Natural killer cell (primary cell): ENCODE results near the gene SOX10. TPM values are rescaled to one million over a fixed set of nuclear protein-coding genes. Genes with fewer than 3 reads are reported as not detected.

Experiments
- ATAC-seq, 3 donors: fragments of 150-1000 bp in 2 of 3; fragments of 200-7000 bp in 1 of 3; cut with Tn5 transposase; 1 replicate in 1 of 3; 2 replicates in 2 of 3; pipeline ENCODE4 v1.10.0; 2021; ENCODE audit warnings: mild to moderate bottlenecking in 2 of 3, moderate library complexity in 2 of 3
- DNase-seq, 2 donors: peaks; one replicate each; pipeline versions ENCODE4 v3.0.0 to v3.0.0-alpha.2; 2013 to 2021; ENCODE audit warnings: mixed read lengths in 1 of 2
- H3K27ac ChIP-seq: one replicate; pipeline ENCODE4 v1.5.1; 2013; ENCODE audit warnings: mild to moderate bottlenecking, low read length
- H3K27me3 ChIP-seq: one replicate; pipeline ENCODE4 v1.6.1; 2013; ENCODE audit warnings: low read length; ENCODE audit not compliant: control insufficient read depth, insufficient read depth
- H3K36me3 ChIP-seq: one replicate; pipeline ENCODE4 v1.6.1; 2013; ENCODE audit warnings: low read length; ENCODE audit not compliant: control insufficient read depth, insufficient read depth
- H3K4me1 ChIP-seq: one replicate; pipeline ENCODE4 v1.6.1; 2013; ENCODE audit warnings: low read length; ENCODE audit not compliant: control insufficient read depth, insufficient read depth
- H3K4me3 ChIP-seq: one replicate; pipeline ENCODE4 v1.5.1; 2013; ENCODE audit warnings: low read length
- H3K9me3 ChIP-seq: one replicate; pipeline ENCODE4 v1.6.1; 2013; ENCODE audit warnings: low read length; ENCODE audit not compliant: control insufficient read depth, insufficient read depth
- H3K27ac Mint-ChIP-seq, 2 donors: one replicate each; pipeline ENCODE4 v1.8.0; 2022; ENCODE audit warnings: mild to moderate bottlenecking in 2 of 2, mixed read lengths in 2 of 2, moderate library complexity in 1 of 2
- H3K27me3 Mint-ChIP-seq, 2 donors: one replicate each; pipeline ENCODE4 v1.8.0; 2022; ENCODE audit warnings: low read depth in 2 of 2, mixed read lengths in 2 of 2
- H3K36me3 Mint-ChIP-seq: one replicate; pipeline ENCODE4 v1.8.0; 2022; ENCODE audit warnings: mixed read lengths
- H3K4me1 Mint-ChIP-seq, 2 donors: one replicate each; pipeline ENCODE4 v1.8.0; 2022; ENCODE audit warnings: mixed read lengths in 2 of 2
- H3K4me3 Mint-ChIP-seq: one replicate; pipeline ENCODE4 v1.8.0; 2022; ENCODE audit warnings: mild to moderate bottlenecking, moderate library complexity, mixed read lengths
- H3K9me3 Mint-ChIP-seq, 2 donors: one replicate each; pipeline ENCODE4 v1.8.0; 2022; ENCODE audit warnings: mixed read lengths in 2 of 2
- WGBS: methylation state at CpG from one replicate; pipeline ENCODE4 v1.1.7; 2013; ENCODE audit warnings: missing lambda C conversion rate; ENCODE audit not compliant: insufficient coverage; 5-methylcytosine and 5-hydroxymethylcytosine counted together
- intact Hi-C: fragments of 100-400 bp; cut with micrococcal nuclease; formaldehyde crosslinking; loops from one replicate; pipeline ENCODE4 v1.14.2; 2022
- total RNA-seq, 4 donors: library from RNA; stranded (reverse); fragments of 120-200 nt in 1 of 4; gene quantifications; one replicate each; pipeline versions ENCODE4 v1.2.3 to v1.2.4, GENCODE V29; 2013 to 2022
- TF ChIP-seq, protein P1 (sequence below): fragments of 200-600 bp; IDR thresholded peaks from one replicate; pipeline ENCODE4 v1.8.0; 2022; ENCODE audit warnings: antibody characterized with exemption

Gene SOX10
- total RNA-seq, 3 donors from 2014 or later (not counting 1 experiment from before 2014, with no cell fraction given), result not detected

DNA sequence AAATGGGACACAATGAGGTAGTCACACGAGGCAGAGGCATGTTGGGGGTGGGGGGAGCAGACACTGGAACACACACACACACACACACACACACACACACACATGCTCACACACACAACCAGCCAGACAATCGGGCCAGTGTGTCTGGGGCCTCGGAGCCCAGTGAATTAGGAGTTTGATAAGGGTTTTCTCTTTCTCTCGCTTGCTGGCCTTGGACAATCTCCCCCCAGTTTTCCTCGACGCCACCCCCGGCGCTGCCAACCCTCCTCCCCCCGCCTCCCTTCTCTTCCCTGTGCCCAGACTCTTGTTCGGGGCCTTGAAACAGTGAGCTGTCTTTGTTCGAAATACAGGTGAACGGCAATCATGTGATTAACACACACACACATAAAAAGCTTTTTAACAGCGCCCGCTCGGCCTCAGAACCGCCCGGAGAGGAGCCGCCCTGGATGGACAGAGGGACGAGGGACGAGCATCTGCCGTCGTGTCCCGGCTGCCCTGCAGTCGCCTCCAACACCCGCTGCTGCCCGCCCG lies 1.5 kb upstream of the SOX10 start:
- Histone ChIP-seq H3K4me1 (no peaks in the 10 kb centered on the region), H3K4me3 (no peak overlapping the region), H3K27ac (no peak overlapping the region), H3K27me3 (no peaks in the 10 kb centered on the region), H3K36me3 (peaks cover 4% of the 10 kb centered on the region), H3K9me3 (no peaks in the 10 kb centered on the region)
- 95% methylated on average over 24 of the region's 27 CpGs for WGBS
- DNase-seq (no peak), ATAC-seq (no peak)
- H3K27me3 Mint-ChIP-seq, result no peaks in the 10 kb centered on the region
- TF ChIP-seq, protein P1, sequence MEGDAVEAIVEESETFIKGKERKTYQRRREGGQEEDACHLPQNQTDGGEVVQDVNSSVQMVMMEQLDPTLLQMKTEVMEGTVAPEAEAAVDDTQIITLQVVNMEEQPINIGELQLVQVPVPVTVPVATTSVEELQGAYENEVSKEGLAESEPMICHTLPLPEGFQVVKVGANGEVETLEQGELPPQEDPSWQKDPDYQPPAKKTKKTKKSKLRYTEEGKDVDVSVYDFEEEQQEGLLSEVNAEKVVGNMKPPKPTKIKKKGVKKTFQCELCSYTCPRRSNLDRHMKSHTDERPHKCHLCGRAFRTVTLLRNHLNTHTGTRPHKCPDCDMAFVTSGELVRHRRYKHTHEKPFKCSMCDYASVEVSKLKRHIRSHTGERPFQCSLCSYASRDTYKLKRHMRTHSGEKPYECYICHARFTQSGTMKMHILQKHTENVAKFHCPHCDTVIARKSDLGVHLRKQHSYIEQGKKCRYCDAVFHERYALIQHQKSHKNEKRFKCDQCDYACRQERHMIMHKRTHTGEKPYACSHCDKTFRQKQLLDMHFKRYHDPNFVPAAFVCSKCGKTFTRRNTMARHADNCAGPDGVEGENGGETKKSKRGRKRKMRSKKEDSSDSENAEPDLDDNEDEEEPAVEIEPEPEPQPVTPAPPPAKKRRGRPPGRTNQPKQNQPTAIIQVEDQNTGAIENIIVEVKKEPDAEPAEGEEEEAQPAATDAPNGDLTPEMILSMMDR, result no peak
- intact Hi-C loops, result no loop called here
- no peak overlapping the region for H3K4me3 Mint-ChIP-seq
- no peaks in the 10 kb centered on the region for H3K9me3 Mint-ChIP-seq
- peaks cover 0 to 8% of the 10 kb centered on the region in 2 donors for H3K4me1 Mint-ChIP-seq
- H3K27ac Mint-ChIP-seq, result peak overlapping the region in 1 of 2 donors; percentile 44
- H3K36me3 Mint-ChIP-seq, result no peaks in the 10 kb centered on the region

DNA sequence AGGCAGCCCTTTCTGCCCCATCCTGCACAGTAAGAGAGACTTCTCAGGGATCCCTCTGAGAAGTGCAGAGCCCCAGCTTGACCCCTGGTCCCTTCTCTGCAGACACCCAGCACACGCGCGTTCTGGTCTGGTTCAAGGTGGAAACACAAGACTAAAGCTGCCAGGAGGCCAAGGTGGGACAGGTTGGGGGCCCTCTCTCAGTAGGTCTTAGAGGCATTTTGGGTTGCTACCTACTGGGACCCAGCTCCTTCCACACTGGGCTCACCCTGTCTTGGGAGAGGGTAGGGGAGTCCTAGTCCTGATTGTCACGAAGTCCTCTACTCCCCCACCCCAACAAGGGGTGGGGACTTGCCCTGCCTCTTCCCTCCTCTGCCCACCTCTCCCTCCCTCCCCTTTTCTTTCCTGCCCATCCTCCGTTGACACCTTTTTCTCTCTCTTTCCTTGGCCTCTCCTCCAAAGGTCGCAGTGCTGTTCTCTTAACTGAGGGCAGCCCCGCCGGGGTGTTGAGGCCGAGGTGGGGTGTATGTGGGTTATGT lies 763 bp upstream of the SOX10 start:
- no peaks in the 10 kb centered on the region for H3K9me3 Mint-ChIP-seq
- Histone ChIP-seq H3K4me1 (no peaks in the 10 kb centered on the region), H3K4me3 (no peak overlapping the region), H3K27ac (no peak overlapping the region), H3K27me3 (no peaks in the 10 kb centered on the region), H3K36me3 (peaks cover 4% of the 10 kb centered on the region), H3K9me3 (no peaks in the 10 kb centered on the region)
- intact Hi-C loops, result no loop called here
- H3K27ac Mint-ChIP-seq, result peak overlapping the region in 1 of 2 donors; percentile 44
- TF ChIP-seq, protein P1, result no peak
- H3K36me3 Mint-ChIP-seq, result no peaks in the 10 kb centered on the region
- H3K27me3 Mint-ChIP-seq, result no peaks in the 10 kb centered on the region
- H3K4me3 Mint-ChIP-seq, result no peak overlapping the region
- H3K4me1 Mint-ChIP-seq, result peaks cover 0 to 14% of the 10 kb centered on the region in 2 donors
- DNase-seq, result no peak
- no peak for ATAC-seq
- WGBS, result 91% methylated on average over 9 of the region's 9 CpGs

DNA sequence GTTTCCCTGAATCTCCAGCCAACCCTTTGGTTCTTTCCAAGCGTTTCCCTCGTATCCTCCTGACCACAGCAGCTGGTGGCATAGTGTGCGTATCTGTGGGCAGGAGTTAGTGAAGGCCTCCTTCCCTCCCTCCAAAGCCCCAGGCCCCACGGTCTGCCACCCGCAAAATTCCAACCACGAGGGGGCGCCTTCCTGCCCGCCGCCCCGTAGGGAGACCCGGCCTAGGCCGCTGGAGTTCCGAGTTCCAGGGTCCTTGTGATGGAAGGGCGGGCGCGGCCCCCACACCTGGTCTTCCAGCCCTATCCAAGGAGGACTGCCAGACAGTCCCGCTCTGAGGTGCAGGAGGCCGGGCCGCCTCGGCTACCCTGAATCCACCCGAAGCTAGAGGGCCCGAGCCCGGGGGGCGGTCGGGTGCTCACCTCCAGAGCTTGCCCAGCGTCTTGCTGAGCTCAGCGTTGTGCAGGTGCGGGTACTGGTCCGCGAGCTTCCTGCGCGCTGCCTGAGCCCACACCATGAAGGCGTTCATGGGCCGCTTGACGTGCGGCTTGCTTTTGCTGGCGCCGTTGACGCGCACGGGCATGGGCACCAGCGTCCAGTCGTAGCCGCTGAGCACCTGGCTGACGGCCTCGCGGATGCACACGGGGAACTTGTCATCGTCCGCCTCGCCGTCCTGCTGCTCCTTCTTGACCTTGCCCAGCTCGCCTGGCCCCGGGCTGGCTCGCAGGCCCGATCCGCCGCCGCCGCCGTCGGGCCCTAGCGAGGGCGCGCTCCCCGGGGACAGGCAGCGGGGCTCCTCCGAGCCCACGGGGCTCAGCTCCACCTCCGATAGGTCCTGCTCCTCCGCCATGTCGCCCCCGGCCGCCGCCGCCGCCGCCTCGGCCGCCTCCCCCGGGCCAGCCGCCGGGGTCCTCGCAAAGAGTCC lies 1.2 kb downstream of the SOX10 start:
- no peak for ATAC-seq
- H3K9me3 ChIP-seq, result no peaks in the 10 kb centered on the region
- no peaks in the 10 kb centered on the region for H3K9me3 Mint-ChIP-seq
- no peak for DNase-seq
- no peak overlapping the region for H3K4me3 Mint-ChIP-seq
- no peaks in the 10 kb centered on the region for H3K27me3 Mint-ChIP-seq
- no peak overlapping the region for H3K4me3 ChIP-seq
- no peak overlapping the region for H3K27ac ChIP-seq
- H3K4me1 ChIP-seq, result no peaks in the 10 kb centered on the region
- H3K27me3 ChIP-seq, result no peaks in the 10 kb centered on the region
- H3K36me3 Mint-ChIP-seq, result no peaks in the 10 kb centered on the region
- peaks cover 4% of the 10 kb centered on the region for H3K36me3 ChIP-seq
- peaks cover 0 to 14% of the 10 kb centered on the region in 2 donors for H3K4me1 Mint-ChIP-seq
- 91% methylated on average over 83 of the region's 84 CpGs for WGBS
- no peak overlapping the region for H3K27ac Mint-ChIP-seq
- intact Hi-C loops, result no loop called here
- TF ChIP-seq, protein P1, result no peak
